ENCODE data around the gene KIF13A.
"Not testable (repeated sequence)": the region's sequence is repeated elsewhere in the genome, so short reads cannot be mapped to it uniquely, and the experiment has no call there.

The KIF13A gene

GRCh38 chr6:17968876-17969275, 18.6 kb downstream of the KIF13A start:
- no peak for DNase-seq (ENCODE audit: low read depth in 3 of 3)

GRCh38 chr6:17967668-17968518, 19.5 kb downstream of the KIF13A start:
- no peak for DNase-seq (ENCODE audit: low read depth in 3 of 3)

- no peak for DNase-seq (ENCODE audit: low read depth in 3 of 3)
These were observed 21.0 kb downstream of the KIF13A start for GRCh38 chr6:17966451-17966850.

- DNase-seq (ENCODE audit: low read depth in 3 of 3), result no peak
These were observed 22.0 kb downstream of the KIF13A start for GRCh38 chr6:17965397-17965796.

GRCh38 chr6:17964633-17965032, 22.8 kb downstream of the KIF13A start:
- no peak for DNase-seq (ENCODE audit: low read depth in 3 of 3)

- DNase-seq (ENCODE audit: low read depth in 3 of 3), result no peak
These were observed 24.9 kb downstream of the KIF13A start for GRCh38 chr6:17962436-17963031.

- DNase-seq (ENCODE audit: low read depth in 3 of 3), result no peak
These were observed 28.1 kb downstream of the KIF13A start for GRCh38 chr6:17959302-17959701.

GRCh38 chr6:17957904-17958620, 29.4 kb downstream of the KIF13A start:
- no peak for DNase-seq (ENCODE audit: low read depth in 3 of 3)

GRCh38 chr6:17957498-17957897, 29.9 kb downstream of the KIF13A start:
- DNase-seq (ENCODE audit: low read depth in 3 of 3), result no peak

- no peak for DNase-seq (ENCODE audit: low read depth in 3 of 3)
These were observed 30.3 kb downstream of the KIF13A start for GRCh38 chr6:17957086-17957485.

- no peak for DNase-seq (ENCODE audit: low read depth in 3 of 3)
These were observed 37.3 kb downstream of the KIF13A start for GRCh38 chr6:17950095-17950494.

GRCh38 chr6:17949168-17949567, 38.3 kb downstream of the KIF13A start:
- no peak for DNase-seq (ENCODE audit: low read depth in 3 of 3)

GRCh38 chr6:17948725-17949124, 38.7 kb downstream of the KIF13A start:
- no peak for DNase-seq (ENCODE audit: low read depth in 3 of 3)

- not testable (repeated sequence) for DNase-seq (ENCODE audit: low read depth in 3 of 3)
These were observed 39.9 kb downstream of the KIF13A start for GRCh38 chr6:17947574-17947973.

GRCh38 chr6:17945575-17945974, 41.9 kb downstream of the KIF13A start:
- no peak for DNase-seq (ENCODE audit: low read depth in 3 of 3)

GRCh38 chr6:17945111-17945510, 42.3 kb downstream of the KIF13A start:
- no peak for DNase-seq (ENCODE audit: low read depth in 3 of 3)

GRCh38 chr6:17941318-17941717, 46.1 kb downstream of the KIF13A start:
- no peak for DNase-seq (ENCODE audit: low read depth in 3 of 3)

- DNase-seq (ENCODE audit: low read depth in 3 of 3), result no peak
These were observed 47.2 kb downstream of the KIF13A start for GRCh38 chr6:17940151-17940792.

- DNase-seq (ENCODE audit: low read depth in 3 of 3), result no peak
These were observed 48.5 kb downstream of the KIF13A start for GRCh38 chr6:17938901-17939300.

GRCh38 chr6:17935188-17936149, 52.0 kb downstream of the KIF13A start:
- DNase-seq (ENCODE audit: low read depth in 3 of 3), result no peak

GRCh38 chr6:17933716-17934115, 53.7 kb downstream of the KIF13A start:
- DNase-seq (ENCODE audit: low read depth in 3 of 3), result no peak
